PC-9 (cell line): ENCODE measurements around the gene SLC9B1. TPM values are rescaled to one million over a fixed set of nuclear protein-coding genes. Genes with fewer than 3 reads are reported as not detected.
"Not testable (repeated sequence)": the region's sequence is repeated elsewhere in the genome, so short reads cannot be mapped to it uniquely, and the experiment has no call there.

Experiments
- BruUV-seq: library from RNA; stranded (reverse); fragments of 400-500 nt; replicated peaks from 2 replicates; lab custom pipeline; 2021; lab: Mats Ljungman, UMichigan
- CTCF ChIA-PET: fragments of 300-600 bp; sonication (Branson Sonifier 250); formaldehyde crosslinking; loops from one replicate; lab custom pipeline; 2022; ENCODE audit warnings: antibody characterized with exemption; lab: Charles Lee
- POLR2A ChIA-PET: fragments of 300-600 bp; sonication (Branson Sonifier 250); formaldehyde crosslinking; loops from one replicate; lab custom pipeline; 2022; ENCODE audit warnings: antibody characterized with exemption; ENCODE audit not compliant: unreplicated experiment; lab: Charles Lee
- DNase-seq, 2 experiments: peaks; one replicate each; pipeline versions ENCODE4 v3.0.0 to v3.0.0-alpha.2; 2015 to 2022; ENCODE audit warnings: mixed read lengths in 1 of 2
- H2AFZ ChIP-seq: fragments of 200-600 bp; sonication (generic); 2 replicates; pipeline ENCODE4 v1.8.1; 2017; ENCODE audit warnings: antibody characterized with exemption
- H3F3A ChIP-seq: fragments of 200-600 bp; sonication (generic); 2 replicates; pipeline ENCODE4 v1.8.1; 2017; ENCODE audit warnings: antibody characterized with exemption, mild to moderate bottlenecking, low read depth; ENCODE audit not compliant: insufficient read depth
- H3K27ac ChIP-seq: fragments of 200-600 bp; sonication (generic); 2 replicates; pipeline ENCODE4 v1.6.1; 2016; ENCODE audit warnings: mixed run types
- H3K27me3 ChIP-seq: fragments of 200-600 bp; sonication (generic); 2 replicates; pipeline ENCODE4 v1.6.1; 2016; ENCODE audit warnings: low read depth, mixed run types; ENCODE audit not compliant: insufficient read depth
- H3K36me3 ChIP-seq: fragments of 200-600 bp; sonication (generic); 2 replicates; pipeline ENCODE4 v1.6.1; 2016; ENCODE audit warnings: low read depth, mixed run types
- H3K4me1 ChIP-seq: fragments of 200-600 bp; sonication (generic); replicated peaks from 2 replicates; pipeline ENCODE4 v1.6.1; 2016; ENCODE audit warnings: mixed run types; ENCODE audit not compliant: insufficient read depth
- H3K4me2 ChIP-seq: fragments of 200-600 bp; sonication (generic); 2 replicates; pipeline ENCODE4 v1.6.1; 2017; ENCODE audit warnings: mixed run types
- H3K4me3 ChIP-seq: fragments of 200-600 bp; sonication (generic); 2 replicates; pipeline ENCODE4 v1.6.1; 2016; ENCODE audit warnings: mixed run types
- H3K79me2 ChIP-seq: fragments of 200-600 bp; sonication (generic); 2 replicates; pipeline ENCODE4 v1.6.1; 2017; ENCODE audit warnings: low read depth, mixed run types
- H3K9me2 ChIP-seq: fragments of 200-600 bp; sonication (generic); 2 replicates; pipeline ENCODE4 v1.8.1; 2017; ENCODE audit warnings: mild to moderate bottlenecking; ENCODE audit not compliant: insufficient read depth
- H3K9me3 ChIP-seq: fragments of 200-600 bp; sonication (generic); 2 replicates; pipeline ENCODE4 v1.8.1; 2016; ENCODE audit warnings: low read depth; ENCODE audit not compliant: insufficient read depth
- H4K20me1 ChIP-seq: fragments of 200-600 bp; sonication (generic); 2 replicates; pipeline ENCODE4 v1.8.1; 2017; ENCODE audit not compliant: insufficient read depth
- EZH2 ChIP-seq: fragments of 200-600 bp; sonication (generic); IDR thresholded peaks from 2 replicates; pipeline ENCODE4 v1.8.0; 2017; ENCODE audit warnings: antibody characterized with exemption, low read depth
- intact Hi-C: fragments of 100-400 bp; cut with micrococcal nuclease; formaldehyde crosslinking; loops from one replicate; pipeline ENCODE4 v1.10.0; 2022; ENCODE audit not compliant: unreplicated experiment
- total RNA-seq: library from RNA; stranded (reverse); gene quantifications from 2 replicates; pipeline ENCODE4 v1.2.3, GENCODE V29; 2021
- TF ChIP-seq, protein P1 (sequence below): fragments of 200-600 bp; sonication (generic); conservative IDR thresholded peaks from 2 replicates; pipeline ENCODE4 v1.6.1; 2017; ENCODE audit warnings: mixed run types, antibody characterized with exemption, mild to moderate bottlenecking, moderate library complexity

The SLC9B1 gene
- total RNA-seq, 1 experiment from 2014 or later: not detected

GRCh38 chr4:102935716-102936115, 83.8 kb downstream of the SLC9B1 start:
- intact Hi-C loops: no loop called here
- no peaks in the 10 kb centered on the region for H3K9me3 ChIP-seq
- ChIA-PET CTCF (no interaction called here), POLR2A (no interaction called here)
- H3K36me3 ChIP-seq: no peaks in the 10 kb centered on the region
- no peaks in the 10 kb centered on the region for H3K9me2 ChIP-seq
- no peaks in the 10 kb centered on the region for H3K27me3 ChIP-seq
- H3K4me2 ChIP-seq: no peak overlapping the region
- H2AFZ ChIP-seq: no peak overlapping the region
- no peak for TF ChIP-seq EZH2
- TF ChIP-seq, protein P1, sequence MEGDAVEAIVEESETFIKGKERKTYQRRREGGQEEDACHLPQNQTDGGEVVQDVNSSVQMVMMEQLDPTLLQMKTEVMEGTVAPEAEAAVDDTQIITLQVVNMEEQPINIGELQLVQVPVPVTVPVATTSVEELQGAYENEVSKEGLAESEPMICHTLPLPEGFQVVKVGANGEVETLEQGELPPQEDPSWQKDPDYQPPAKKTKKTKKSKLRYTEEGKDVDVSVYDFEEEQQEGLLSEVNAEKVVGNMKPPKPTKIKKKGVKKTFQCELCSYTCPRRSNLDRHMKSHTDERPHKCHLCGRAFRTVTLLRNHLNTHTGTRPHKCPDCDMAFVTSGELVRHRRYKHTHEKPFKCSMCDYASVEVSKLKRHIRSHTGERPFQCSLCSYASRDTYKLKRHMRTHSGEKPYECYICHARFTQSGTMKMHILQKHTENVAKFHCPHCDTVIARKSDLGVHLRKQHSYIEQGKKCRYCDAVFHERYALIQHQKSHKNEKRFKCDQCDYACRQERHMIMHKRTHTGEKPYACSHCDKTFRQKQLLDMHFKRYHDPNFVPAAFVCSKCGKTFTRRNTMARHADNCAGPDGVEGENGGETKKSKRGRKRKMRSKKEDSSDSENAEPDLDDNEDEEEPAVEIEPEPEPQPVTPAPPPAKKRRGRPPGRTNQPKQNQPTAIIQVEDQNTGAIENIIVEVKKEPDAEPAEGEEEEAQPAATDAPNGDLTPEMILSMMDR: no peak
- H3K4me3 ChIP-seq: no peak overlapping the region
- no peak overlapping the region for H3K27ac ChIP-seq
- H4K20me1 ChIP-seq: no peaks in the 10 kb centered on the region
- H3K79me2 ChIP-seq: no peaks in the 10 kb centered on the region
- H3F3A ChIP-seq: no peaks in the 10 kb centered on the region
- H3K4me1 ChIP-seq: no peaks in the 10 kb centered on the region
- BruUV-seq: no TSS peak
- DNase-seq: no peak

DNA sequence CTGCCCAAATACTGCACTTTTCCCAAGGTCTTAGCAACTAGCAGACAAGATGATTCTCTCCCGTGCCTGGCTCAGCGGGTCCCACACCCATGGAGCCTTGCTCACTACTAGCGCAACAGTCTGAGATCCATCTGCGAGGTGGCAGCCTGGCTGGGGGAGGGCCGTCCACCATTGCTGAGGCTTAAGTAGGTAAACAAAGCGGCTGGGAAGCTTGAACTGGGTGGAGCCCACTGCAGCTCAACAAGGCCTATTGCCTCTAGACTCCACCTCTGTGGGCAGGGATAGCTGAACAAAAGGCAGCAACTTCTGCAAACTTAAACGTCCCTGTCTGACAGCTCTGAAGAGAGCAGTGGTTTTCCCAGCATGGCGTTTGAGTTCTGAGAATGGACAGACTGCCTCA, 99.8 kb downstream of the SLC9B1 start:
- H3K79me2 ChIP-seq, intact Hi-C loops, H3K9me2 ChIP-seq, CTCF ChIA-PET, H3K27ac ChIP-seq, H3F3A ChIP-seq, POLR2A ChIA-PET, H3K4me2 ChIP-seq, H3K4me1 ChIP-seq, H3K36me3 ChIP-seq, H3K4me3 ChIP-seq, H2AFZ ChIP-seq, BruUV-seq, H3K9me3 ChIP-seq, H3K27me3 ChIP-seq, H4K20me1 ChIP-seq: not testable (repeated sequence)
- DNase-seq: peak in 1 of 2 experiments; percentile 1

GRCh38 chr4:102918859-102919258, 100.6 kb downstream of the SLC9B1 start:
- Histone ChIP-seq H3K4me1 (no peaks in the 10 kb centered on the region), H3K27me3 (no peaks in the 10 kb centered on the region), H3K27ac (no peak overlapping the region), H4K20me1 (no peaks in the 10 kb centered on the region), H2AFZ (no peak overlapping the region), H3K79me2 (no peaks in the 10 kb centered on the region), H3K36me3 (no peaks in the 10 kb centered on the region), H3F3A (no peaks in the 10 kb centered on the region), H3K4me2 (no peak overlapping the region), H3K9me2 (no peaks in the 10 kb centered on the region), H3K4me3 (no peak overlapping the region), H3K9me3 (no peaks in the 10 kb centered on the region)
- no peak for DNase-seq
- ChIA-PET POLR2A (interaction anchor here (0.6 kb wide), 1 partner anchor 158 kb away, joined by 4 read pairs; the partner anchor contains the start of gene MANBA), CTCF (no interaction called here)
- BruUV-seq: no TSS peak
- TF ChIP-seq, protein P1: no peak
- TF ChIP-seq EZH2: no peak
- intact Hi-C loops: no loop called here

DNA sequence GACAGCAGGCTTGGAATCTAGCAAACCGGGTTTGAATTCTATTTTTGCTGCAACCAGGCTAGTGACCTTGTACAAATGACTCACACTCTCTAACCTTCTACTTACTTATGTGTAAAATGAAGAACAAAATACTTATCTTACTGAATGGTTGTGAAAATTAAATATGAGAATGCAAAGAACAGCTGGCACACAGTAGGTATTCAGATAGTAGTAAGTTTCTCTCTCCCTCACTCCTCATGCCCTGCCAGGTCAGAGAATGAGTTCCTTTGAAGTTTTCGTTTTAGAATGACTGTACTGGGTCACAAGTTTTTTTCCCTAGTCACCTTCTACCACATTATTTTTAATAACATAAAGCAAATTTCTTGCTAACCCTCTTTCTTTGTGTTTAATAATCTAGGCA, 117.7 kb downstream of the SLC9B1 start:
- Histone ChIP-seq H3K36me3 (no peaks in the 10 kb centered on the region), H3K4me3 (no peak overlapping the region), H3F3A (no peaks in the 10 kb centered on the region), H3K4me2 (no peak overlapping the region), H3K27ac (no peak overlapping the region), H3K9me2 (no peaks in the 10 kb centered on the region), H3K79me2 (no peaks in the 10 kb centered on the region), H4K20me1 (no peaks in the 10 kb centered on the region), H3K9me3 (no peaks in the 10 kb centered on the region), H2AFZ (no peak overlapping the region), H3K27me3 (no peaks in the 10 kb centered on the region), H3K4me1 (0 out of 2 replicates have a peak, but pooled peaks cover 5% of the 10 kb centered on the region)
- ChIA-PET CTCF (no interaction called here), POLR2A (no interaction called here)
- no peak for DNase-seq
- intact Hi-C loops: no loop called here
- no TSS peak for BruUV-seq
- TF ChIP-seq, protein P1: no peak
- TF ChIP-seq EZH2: no peak

- H4K20me1 ChIP-seq, DNase-seq, H2AFZ ChIP-seq, H3K27me3 ChIP-seq, BruUV-seq, H3K79me2 ChIP-seq, H3K4me3 ChIP-seq, H3K27ac ChIP-seq, intact Hi-C loops, H3K4me2 ChIP-seq, H3K9me2 ChIP-seq, H3K36me3 ChIP-seq, CTCF ChIA-PET, POLR2A ChIA-PET, H3F3A ChIP-seq, H3K4me1 ChIP-seq, H3K9me3 ChIP-seq: not testable (repeated sequence)
These were observed 121.9 kb downstream of the SLC9B1 start for GRCh38 chr4:102897610-102898009.
